H1 (cell line): ENCODE results near the gene WEE1. TPM values are rescaled to one million over a fixed set of nuclear protein-coding genes. Genes with fewer than 3 reads are reported as not detected.

Experiments used
- CTCF ChIA-PET: fragments of 300-600 bp; sonication (Branson Sonifier 250); formaldehyde crosslinking; loops from one replicate; lab custom pipeline; 2021; ENCODE audit not compliant: partially characterized antibody; lab: Charles Lee
- POLR2A ChIA-PET: fragments of 300-600 bp; sonication (Branson Sonifier 250); formaldehyde crosslinking; loops from one replicate; lab custom pipeline; 2021; ENCODE audit warnings: inconsistent platforms; ENCODE audit not compliant: partially characterized antibody; lab: Charles Lee
- DNase-seq, 2 experiments: peaks; one replicate each; pipeline versions ENCODE4 v3.0.0 to v3.0.0-alpha.2; 2010 to 2022; ENCODE audit warnings: low spot score in 2 of 2, low read depth in 1 of 2, mixed read lengths in 1 of 2
- FAIRE-seq: peaks from 2 replicates; lab custom pipeline; 2011; peaks lifted over from hg19 to GRCh38; lab: Jason Lieb, UNC
- H2AFZ ChIP-seq: 2 replicates; pipeline ENCODE4 v1.8.1; 2012; ENCODE audit warnings: low read length, inconsistent platforms
- H2AK5ac ChIP-seq: 2 replicates; pipeline ENCODE4 v1.6.1; 2013; ENCODE audit warnings: low read depth, low read length
- H2BK120ac ChIP-seq: replicated peaks from 2 replicates; pipeline ENCODE3; 2013; ENCODE audit warnings: low read depth, low read length, inconsistent platforms
- H2BK12ac ChIP-seq: 2 replicates; pipeline ENCODE4 v1.6.1; 2013; ENCODE audit warnings: low read depth, low read length
- H2BK15ac ChIP-seq: 2 replicates; pipeline ENCODE4 v1.6.1; 2013; ENCODE audit warnings: low read length
- H2BK20ac ChIP-seq: 2 replicates; pipeline ENCODE4 v1.6.1; 2013; ENCODE audit warnings: low read length
- H2BK5ac ChIP-seq: 2 replicates; pipeline ENCODE4 v1.6.1; 2013; ENCODE audit warnings: low read depth, low read length
- H3K14ac ChIP-seq: 2 replicates; pipeline ENCODE4 v1.6.1; 2013; ENCODE audit warnings: inconsistent platforms; ENCODE audit not compliant: insufficient read length
- H3K18ac ChIP-seq: 2 replicates; pipeline ENCODE4 v1.6.1; 2013; ENCODE audit warnings: low read length; ENCODE audit errors: extremely low read depth
- H3K23ac ChIP-seq: 2 replicates; pipeline ENCODE4 v1.6.1; 2013; ENCODE audit warnings: inconsistent platforms; ENCODE audit not compliant: insufficient read length
- H3K23me2 ChIP-seq: 2 replicates; pipeline ENCODE4 v1.6.1; 2013; ENCODE audit warnings: low read depth, low read length
- H3K27ac ChIP-seq: 2 replicates; pipeline ENCODE4 v1.6.1; 2011; ENCODE audit warnings: low read depth, low read length, inconsistent platforms
- H3K27me3 ChIP-seq, 4 experiments: replicated peaks in 1 of 4; 1 replicate in 1 of 4; 2 replicates in 3 of 4; pipeline versions ENCODE4 v1.6.1 to v1.8.1; 2011 to 2013; ENCODE audit warnings: low read length in 3 of 4, mild to moderate bottlenecking in 3 of 4, inconsistent platforms in 2 of 4, mixed read lengths in 2 of 4, moderate library complexity in 1 of 4; ENCODE audit not compliant: control insufficient read depth in 3 of 4, insufficient read depth in 3 of 4; ENCODE audit errors: extremely low read depth in 1 of 4
- H3K36me3 ChIP-seq, 4 experiments: 2 replicates each; pipeline versions ENCODE4 v1.6.1 to v1.8.1; 2011 to 2013; ENCODE audit warnings: mild to moderate bottlenecking in 4 of 4, low read length in 3 of 4, moderate library complexity in 2 of 4, control low read depth in 1 of 4, inconsistent platforms in 1 of 4; ENCODE audit not compliant: insufficient read depth in 4 of 4, control insufficient read depth in 2 of 4
- H3K4ac ChIP-seq: replicated peaks from 2 replicates; pipeline ENCODE3; 2013; ENCODE audit warnings: low read length, low read depth, mixed read lengths, inconsistent platforms; ENCODE audit not compliant: insufficient read length
- H3K4me1 ChIP-seq, 4 experiments: replicated peaks in 1 of 4; 1 replicate in 1 of 4; 2 replicates in 3 of 4; pipeline versions ENCODE4 v1.6.1 to v1.8.1; 2011 to 2013; ENCODE audit warnings: low read length in 3 of 4, inconsistent platforms in 2 of 4, mixed read lengths in 1 of 4; ENCODE audit not compliant: insufficient read depth in 4 of 4, control insufficient read depth in 3 of 4
- H3K4me2 ChIP-seq, 2 experiments: 2 replicates each; pipeline versions ENCODE4 v1.6.1 to v1.8.1; 2011 to 2013; ENCODE audit warnings: low read depth in 2 of 2, low read length in 2 of 2, control low read depth in 1 of 2, inconsistent platforms in 1 of 2, mild to moderate bottlenecking in 1 of 2; ENCODE audit not compliant: insufficient read depth in 1 of 2
- H3K4me3 ChIP-seq, 4 experiments: fragments of 200-600, 300-600 bp in 1 of 4; sonication (generic), shearing (Covaris generic), sonication (Bioruptor Twin) in 1 of 4; 2 replicates each; pipeline versions ENCODE4 v1.5.1 to v1.8.1; 2011 to 2016; ENCODE audit warnings: low read length in 4 of 4, low read depth in 3 of 4, control low read depth in 2 of 4, inconsistent platforms in 2 of 4, mild to moderate bottlenecking in 2 of 4, mixed read lengths in 1 of 4, moderate library complexity in 1 of 4; ENCODE audit not compliant: insufficient read depth in 2 of 4; ENCODE audit errors: extremely low read depth in 1 of 4
- H3K56ac ChIP-seq: replicated peaks from 2 replicates; pipeline ENCODE3; 2013; ENCODE audit warnings: low read depth, mild to moderate bottlenecking, mixed read lengths, low read length, inconsistent platforms; ENCODE audit not compliant: insufficient read length
- H3K79me1 ChIP-seq: 2 replicates; pipeline ENCODE4 v1.6.1; 2013; ENCODE audit warnings: low read depth, low read length, control low read depth
- H3K79me2 ChIP-seq, 2 experiments: 2 replicates each; pipeline versions ENCODE4 v1.6.1 to v1.8.1; 2012 to 2013; ENCODE audit warnings: low read length in 2 of 2, mild to moderate bottlenecking in 2 of 2, inconsistent platforms in 1 of 2; ENCODE audit not compliant: insufficient read depth in 2 of 2, control insufficient read depth in 1 of 2
- H3K9ac ChIP-seq, 4 experiments: replicated peaks in 1 of 4; 1 replicate in 1 of 4; 2 replicates in 3 of 4; pipeline versions ENCODE4 v1.6.1 to v1.8.1; 2011 to 2013; ENCODE audit warnings: low read depth in 3 of 4, low read length in 3 of 4, control low read depth in 2 of 4, mild to moderate bottlenecking in 2 of 4, moderate library complexity in 2 of 4, inconsistent platforms in 1 of 4; ENCODE audit errors: extremely low read depth in 1 of 4
- H3K9me3 ChIP-seq, 2 experiments: 2 replicates each; pipeline versions ENCODE4 v1.6.1 to v1.8.1; 2012 to 2013; ENCODE audit warnings: mild to moderate bottlenecking in 2 of 2, moderate library complexity in 2 of 2, control low read depth in 1 of 2, inconsistent platforms in 1 of 2, low read depth in 1 of 2, low read length in 1 of 2, mixed read lengths in 1 of 2; ENCODE audit not compliant: insufficient read depth in 2 of 2
- H4K20me1 ChIP-seq, 2 experiments: replicated peaks in 1 of 2; 2 replicates each; pipeline versions ENCODE3 to v1.8.1; 2011 to 2013; ENCODE audit warnings: inconsistent platforms in 2 of 2, low read length in 2 of 2, mild to moderate bottlenecking in 1 of 2; ENCODE audit not compliant: insufficient read depth in 2 of 2, control insufficient read depth in 1 of 2
- H4K5ac ChIP-seq: 2 replicates; pipeline ENCODE4 v1.6.1; 2013; ENCODE audit warnings: low read length, low read depth, mixed read lengths, inconsistent platforms; ENCODE audit not compliant: insufficient read length
- H4K8ac ChIP-seq: 2 replicates; pipeline ENCODE4 v1.8.0; 2013; ENCODE audit warnings: mild to moderate bottlenecking, moderate library complexity, low read length, inconsistent platforms; ENCODE audit not compliant: insufficient read depth; ENCODE audit errors: extremely low read depth
- H4K91ac ChIP-seq: replicated peaks from 2 replicates; pipeline ENCODE3; 2013; ENCODE audit warnings: low read length, mixed read lengths, inconsistent platforms; ENCODE audit not compliant: insufficient read length
- ASH2L ChIP-seq: fragments of 200-600, 300-600 bp; sonication (generic); IDR thresholded peaks from one replicate; pipeline ENCODE4 v1.7.1; 2017; ENCODE audit warnings: low read length
- POLR2AphosphoS5 ChIP-seq: IDR thresholded peaks from 2 replicates; pipeline ENCODE4 v1.6.1; 2011; ENCODE audit warnings: low read depth, low read length
- WGBS, 2 experiments: shearing (Covaris generic) in 1 of 2; methylation state at CpG; one replicate each; pipeline versions ENCODE4 v1.1.6 to v1.1.7; 2013 to 2015; ENCODE audit warnings: low lambda C conversion rate in 2 of 2, mixed read lengths in 2 of 2, inconsistent platforms in 1 of 2, low coverage in 1 of 2, missing lambda C conversion rate in 1 of 2; ENCODE audit not compliant: insufficient replicate concordance in 2 of 2, insufficient coverage in 1 of 2, insufficient read length in 1 of 2; ENCODE audit errors: extremely low coverage in 1 of 2, missing lambda C conversion rate in 1 of 2; 5-methylcytosine and 5-hydroxymethylcytosine counted together
- polyA plus RNA-seq, 7 experiments: library from polyadenylated mRNA; depleted of rRNA in 3 of 7; stranded (reverse) in 5 of 7; unstranded in 2 of 7; fragments of >200 nt in 5 of 7; fragments of 200-250 nt in 2 of 7; gene quantifications; 1 replicate in 5 of 7; 2 replicates in 1 of 7; 4 replicates in 1 of 7; pipeline versions ENCODE4 v1.2.1 to v1.2.3, GENCODE V29; 2011 to 2013; ENCODE audit warnings: missing spikeins in 2 of 7, mixed read lengths in 2 of 7
- total RNA-seq: library from RNA; stranded (reverse); fragmentation: NEBNext Ultra II Directional; extraction: Animal tissue kit (Norgen Biotek cat#: 25700); gene quantifications from 2 replicates; pipeline ENCODE4 v1.2.1, GENCODE V29; 2021

WEE1 gene
- total and polyA plus RNA-seq, 2 of the 8 experiments (the other 6 are each of a cell fraction or from before 2014, with no cell fraction given) = 40.8 to 120 TPM

GRCh38 chr11:9590717-9591116, 17.2 kb downstream of the WEE1 start:
- peaks cover 0 to 4% of the 10 kb centered on the region in 2 experiments for H4K20me1 ChIP-seq
- DNase-seq = peak in 1 of 2 experiments; percentile 23
- FAIRE-seq = no peak
- no peak overlapping the region for H2AK5ac ChIP-seq
- no peak overlapping the region for H2BK15ac ChIP-seq
- H3K14ac ChIP-seq = no peak overlapping the region
- H3K79me2 ChIP-seq = no peaks in the 10 kb centered on the region
- H4K91ac ChIP-seq = no peak overlapping the region
- 95% methylated on average over 4 of the region's 4 CpGs; no CpG with 5 or more reads in 1 of the 2 experiments for WGBS, 2 experiments
- no peak overlapping the region for H3K27ac ChIP-seq
- no peak overlapping the region for H2BK120ac ChIP-seq
- no peak overlapping the region for H3K4me2 ChIP-seq
- no peaks in the 10 kb centered on the region for H3K27me3 ChIP-seq
- CTCF ChIA-PET = interaction anchor here (0.8 to 5.6 kb wide), 5 partner anchors 10 to 495 kb away, joined by 3 to 34 read pairs (median 4); no protein-coding TSS in a partner anchor
- no peak overlapping the region for H3K9ac ChIP-seq
- H3K36me3 ChIP-seq = peaks cover 11 to 50% (median 32%) of the 10 kb centered on the region in 4 experiments
- no peaks in the 10 kb centered on the region; a peak in 4 of 7 replicates for H3K4me1 ChIP-seq
- no peak overlapping the region for H3K56ac ChIP-seq
- no peaks in the 10 kb centered on the region; the same call in 1 of the 2 replicates for H3K23me2 ChIP-seq
- H3K23ac ChIP-seq = no peak overlapping the region
- no peak overlapping the region for H3K18ac ChIP-seq
- no peaks in the 10 kb centered on the region for H3K79me1 ChIP-seq
- H3K4ac ChIP-seq = no peak overlapping the region
- POLR2A ChIA-PET = interaction anchor here (0.8 to 6.4 kb wide), 4 partner anchors 8 to 17 kb away, joined by 3 to 48 read pairs (median 4); no protein-coding TSS in a partner anchor
- no peak overlapping the region for H4K8ac ChIP-seq
- no peak for TF ChIP-seq ASH2L
- 0 out of 2 replicates have a peak, but pooled peaks have one; percentile 33 for TF ChIP-seq POLR2AphosphoS5
- no peaks in the 10 kb centered on the region for H3K9me3 ChIP-seq
- H4K5ac ChIP-seq = no peak overlapping the region
- no peak overlapping the region for H2BK20ac ChIP-seq
- H2AFZ ChIP-seq = no peak overlapping the region
- no peak overlapping the region for H2BK12ac ChIP-seq
- H2BK5ac ChIP-seq = no peak overlapping the region
- no peak overlapping the region for H3K4me3 ChIP-seq
